Eye (tissue), 1 donor: ENCODE measurements around the gene SCRT2.
"Not testable (repeated sequence)": the region's sequence is repeated elsewhere in the genome, so short reads cannot be mapped to it uniquely, and the experiment has no call there.

Experiments used
- DNase-seq: peaks from one replicate; pipeline ENCODE4 v3.0.0-alpha.2; 2015

Gene SCRT2

GRCh38 chr20:699811-700338 is 24.3 kb upstream of the SCRT2 start:
- DNase-seq, result no peak

GRCh38 chr20:699342-699741 is 23.7 kb upstream of the SCRT2 start:
- no peak for DNase-seq

- peak; percentile 62 for DNase-seq
These were observed 22.7 kb upstream of the SCRT2 start for GRCh38 chr20:698276-698675.

GRCh38 chr20:697826-698225 is 22.2 kb upstream of the SCRT2 start:
- no peak for DNase-seq

- DNase-seq, result no peak
These were observed 19.7 kb upstream of the SCRT2 start for GRCh38 chr20:695165-695866.

- DNase-seq, result no peak
These were observed 18.9 kb upstream of the SCRT2 start for GRCh38 chr20:694496-694895.

- not testable (repeated sequence) for DNase-seq
These were observed 18.2 kb upstream of the SCRT2 start for GRCh38 chr20:693786-694185.

GRCh38 chr20:692044-692443 is 16.4 kb upstream of the SCRT2 start:
- no peak for DNase-seq

- DNase-seq, result no peak
These were observed 14.3 kb upstream of the SCRT2 start for GRCh38 chr20:689947-690346.

- no peak for DNase-seq
These were observed 13.7 kb upstream of the SCRT2 start for GRCh38 chr20:689348-689747.

- DNase-seq, result peak; percentile 97
These were observed 13.2 kb upstream of the SCRT2 start for GRCh38 chr20:688809-689212.

GRCh38 chr20:687468-688203 is 12.0 kb upstream of the SCRT2 start:
- DNase-seq, result peak; percentile 29

GRCh38 chr20:684676-685319 is 9.2 kb upstream of the SCRT2 start:
- no peak for DNase-seq

GRCh38 chr20:682123-682522 is 6.5 kb upstream of the SCRT2 start:
- no peak for DNase-seq

GRCh38 chr20:680638-681187 is 5.1 kb upstream of the SCRT2 start:
- DNase-seq, result no peak

- DNase-seq, result no peak
These were observed 2.4 kb upstream of the SCRT2 start for GRCh38 chr20:677957-678356.

GRCh38 chr20:676967-677366 is 1.4 kb upstream of the SCRT2 start:
- no peak for DNase-seq

GRCh38 chr20:676315-676937 is 824 bp upstream of the SCRT2 start:
- DNase-seq, result peak; percentile 68

GRCh38 chr20:675033-675452 is 559 bp downstream of the SCRT2 start:
- DNase-seq, result no peak

- no peak for DNase-seq
These were observed 2.0 kb downstream of the SCRT2 start for GRCh38 chr20:673603-674001.

- peak; percentile 58 for DNase-seq
These were observed 2.5 kb downstream of the SCRT2 start for GRCh38 chr20:672963-673602.

GRCh38 chr20:671252-672030 is 4.2 kb downstream of the SCRT2 start:
- DNase-seq, result no peak
